Body of pancreas (tissue), 4 donors: Measurements from ENCODE around the gene FAT2.

Experiments
- POLR2A ChIP-seq, 3 donors: fragments of 450-650 bp; IDR thresholded peaks; one replicate each; pipeline ENCODE4 v1.6.1; 2016; ENCODE audit warnings: antibody characterized with exemption in 3 of 3, mild to moderate bottlenecking in 2 of 3
- TF ChIP-seq, protein P1 (sequence below), 7 experiments: fragments of 450-650 bp in 4 of 7; fragments of 200-600 bp in 3 of 7; sonication (generic) in 3 of 7; IDR thresholded peaks; one replicate each; pipeline ENCODE4 v1.5.1; 2016 to 2019; ENCODE audit warnings: antibody characterized with exemption in 7 of 7

- TF ChIP-seq, protein P1, sequence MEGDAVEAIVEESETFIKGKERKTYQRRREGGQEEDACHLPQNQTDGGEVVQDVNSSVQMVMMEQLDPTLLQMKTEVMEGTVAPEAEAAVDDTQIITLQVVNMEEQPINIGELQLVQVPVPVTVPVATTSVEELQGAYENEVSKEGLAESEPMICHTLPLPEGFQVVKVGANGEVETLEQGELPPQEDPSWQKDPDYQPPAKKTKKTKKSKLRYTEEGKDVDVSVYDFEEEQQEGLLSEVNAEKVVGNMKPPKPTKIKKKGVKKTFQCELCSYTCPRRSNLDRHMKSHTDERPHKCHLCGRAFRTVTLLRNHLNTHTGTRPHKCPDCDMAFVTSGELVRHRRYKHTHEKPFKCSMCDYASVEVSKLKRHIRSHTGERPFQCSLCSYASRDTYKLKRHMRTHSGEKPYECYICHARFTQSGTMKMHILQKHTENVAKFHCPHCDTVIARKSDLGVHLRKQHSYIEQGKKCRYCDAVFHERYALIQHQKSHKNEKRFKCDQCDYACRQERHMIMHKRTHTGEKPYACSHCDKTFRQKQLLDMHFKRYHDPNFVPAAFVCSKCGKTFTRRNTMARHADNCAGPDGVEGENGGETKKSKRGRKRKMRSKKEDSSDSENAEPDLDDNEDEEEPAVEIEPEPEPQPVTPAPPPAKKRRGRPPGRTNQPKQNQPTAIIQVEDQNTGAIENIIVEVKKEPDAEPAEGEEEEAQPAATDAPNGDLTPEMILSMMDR (IDR thresholded peaks at IDR 0.05) = no peak
- no peak for TF ChIP-seq POLR2A (IDR thresholded peaks at IDR 0.05)
Measured at GRCh38 chr5:151638619-151639018, 47.5 kb upstream of the FAT2 start.
